Mammary epithelial cell (primary cell): ENCODE results near the gene GPS2.

Experiments
- EZH2 ChIP-seq: IDR thresholded peaks from 2 replicates; pipeline ENCODE4 v1.6.1; 2012; ENCODE audit warnings: low read length, inconsistent platforms, borderline replicate concordance
- TF ChIP-seq, protein P1 (sequence below), 2 donors: IDR thresholded peaks in 1 of 2; conservative IDR thresholded peaks in 1 of 2; 2 replicates each; pipeline ENCODE4 v1.5.1; 2011 to 2012; ENCODE audit warnings: inconsistent platforms in 2 of 2, low read length in 2 of 2, mild to moderate bottlenecking in 2 of 2, control low read depth in 1 of 2, low read depth in 1 of 2; ENCODE audit not compliant: insufficient read depth in 1 of 2; ENCODE audit errors: extremely low read depth in 1 of 2

DNA sequence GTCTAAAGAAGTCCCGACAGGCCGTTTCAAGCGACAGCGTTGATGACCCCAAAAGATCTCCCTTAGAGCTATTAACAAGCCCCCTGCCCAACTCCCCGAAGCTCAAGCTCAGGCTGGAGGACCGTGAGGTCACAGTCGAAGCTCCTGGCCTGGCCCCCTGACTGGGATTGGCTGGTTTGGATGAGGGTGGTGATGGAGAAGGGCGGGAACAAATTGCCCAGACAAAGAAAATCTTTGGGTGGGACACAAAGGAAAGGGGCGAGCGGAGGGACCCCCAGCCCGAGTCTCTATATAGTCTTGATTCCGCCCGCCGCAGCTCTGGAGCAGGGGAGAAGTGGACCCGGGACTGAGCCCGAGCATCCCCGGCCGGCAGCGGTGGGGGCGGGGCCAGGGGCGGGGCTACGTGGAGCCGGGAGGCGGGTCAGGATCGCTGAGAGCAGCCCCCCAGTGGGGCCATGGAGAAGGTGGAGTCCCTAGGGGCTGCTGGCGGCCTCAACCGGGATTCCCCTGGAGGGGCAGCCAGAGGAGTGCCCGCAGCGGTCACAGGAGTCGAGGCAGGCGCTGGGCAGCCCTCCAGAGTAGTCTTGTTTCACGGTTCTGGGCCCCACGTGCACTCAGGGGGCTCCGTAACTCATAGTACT is 15.0 kb upstream of the GPS2 start:
- TF ChIP-seq EZH2, result no peak
- TF ChIP-seq, protein P1, sequence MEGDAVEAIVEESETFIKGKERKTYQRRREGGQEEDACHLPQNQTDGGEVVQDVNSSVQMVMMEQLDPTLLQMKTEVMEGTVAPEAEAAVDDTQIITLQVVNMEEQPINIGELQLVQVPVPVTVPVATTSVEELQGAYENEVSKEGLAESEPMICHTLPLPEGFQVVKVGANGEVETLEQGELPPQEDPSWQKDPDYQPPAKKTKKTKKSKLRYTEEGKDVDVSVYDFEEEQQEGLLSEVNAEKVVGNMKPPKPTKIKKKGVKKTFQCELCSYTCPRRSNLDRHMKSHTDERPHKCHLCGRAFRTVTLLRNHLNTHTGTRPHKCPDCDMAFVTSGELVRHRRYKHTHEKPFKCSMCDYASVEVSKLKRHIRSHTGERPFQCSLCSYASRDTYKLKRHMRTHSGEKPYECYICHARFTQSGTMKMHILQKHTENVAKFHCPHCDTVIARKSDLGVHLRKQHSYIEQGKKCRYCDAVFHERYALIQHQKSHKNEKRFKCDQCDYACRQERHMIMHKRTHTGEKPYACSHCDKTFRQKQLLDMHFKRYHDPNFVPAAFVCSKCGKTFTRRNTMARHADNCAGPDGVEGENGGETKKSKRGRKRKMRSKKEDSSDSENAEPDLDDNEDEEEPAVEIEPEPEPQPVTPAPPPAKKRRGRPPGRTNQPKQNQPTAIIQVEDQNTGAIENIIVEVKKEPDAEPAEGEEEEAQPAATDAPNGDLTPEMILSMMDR (conservative IDR thresholded peaks at IDR 0.05 in 1 of 2, IDR thresholded peaks at IDR 0.05 in 1 of 2; ENCODE audit: extremely low read depth in 1 of 2, insufficient read depth in 1 of 2, low read depth in 1 of 2, low read length in 2 of 2), result no peak
